Epithelial cell of esophagus (primary cell): ENCODE results near the gene SIM2.

Experiments used
- DNase-seq: peaks from one replicate; pipeline ENCODE4 v3.0.0; 2010; ENCODE audit warnings: low read depth
- H3K4me3 ChIP-seq: 2 replicates; pipeline ENCODE4 v1.5.1; 2011; ENCODE audit warnings: mild to moderate bottlenecking, low read length, control low read depth
- CTCF ChIP-seq: IDR thresholded peaks from 2 replicates; pipeline ENCODE4 v1.5.1; 2011; ENCODE audit warnings: low read depth, mild to moderate bottlenecking, low read length, control low read depth, inconsistent platforms; ENCODE audit not compliant: insufficient read depth; ENCODE audit errors: missing control alignments

Gene SIM2

GRCh38 chr21:36709030-36709867 lies 10.3 kb downstream of the SIM2 start:
- no peak for DNase-seq
- H3K4me3 ChIP-seq = no peak overlapping the region
- TF ChIP-seq CTCF = no peak

GRCh38 chr21:36709868-36710728 lies 11.2 kb downstream of the SIM2 start:
- no peak for DNase-seq
- no peak for TF ChIP-seq CTCF
- H3K4me3 ChIP-seq = no peak overlapping the region

GRCh38 chr21:36710729-36711048 lies 11.8 kb downstream of the SIM2 start:
- no peak for DNase-seq
- no peak for TF ChIP-seq CTCF

GRCh38 chr21:36713746-36714145 lies 14.8 kb downstream of the SIM2 start:
- H3K4me3 ChIP-seq = no peak overlapping the region
- no peak for DNase-seq
- TF ChIP-seq CTCF = no peak

More at GRCh38 chr21:36710729-36711048, 11.8 kb downstream of the SIM2 start:
- no peak overlapping the region for H3K4me3 ChIP-seq

GRCh38 chr21:36716387-36716786 lies 17.5 kb downstream of the SIM2 start:
- TF ChIP-seq CTCF = no peak
- H3K4me3 ChIP-seq = no peak overlapping the region
- DNase-seq = no peak

- no peak for TF ChIP-seq CTCF
- no peak for DNase-seq
- H3K4me3 ChIP-seq = no peak overlapping the region
Measured at GRCh38 chr21:36716836-36717235, 17.9 kb downstream of the SIM2 start.
